ENCODE results near the gene TRABD2B. TPM values are rescaled to one million over a fixed set of nuclear protein-coding genes. Genes with fewer than 3 reads are reported as not detected.

The TRABD2B gene
- total RNA-seq, 1 donor from 2014 or later: 0.89 TPM

DNA sequence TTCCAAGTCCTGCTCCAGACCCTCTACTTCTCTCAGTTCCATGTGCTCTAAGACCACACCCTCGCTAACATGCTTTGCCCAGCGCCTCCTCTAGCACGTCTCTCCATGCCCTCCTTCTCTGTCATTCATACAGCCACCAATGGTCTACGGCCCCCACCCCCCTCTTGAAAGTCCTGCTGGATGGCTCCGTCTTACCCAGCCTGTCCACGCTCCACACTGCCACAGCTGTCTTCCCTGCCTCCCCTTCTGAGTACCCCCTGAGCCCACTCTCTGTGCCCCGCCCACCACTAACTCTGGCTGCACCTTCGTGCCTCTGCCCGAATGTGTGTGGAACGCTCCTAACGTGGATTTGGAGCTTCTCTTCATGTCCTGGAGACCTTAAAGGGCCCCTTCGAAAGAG, 244.6 kb downstream of the TRABD2B start:
- no peaks in the 10 kb centered on the region for H3K4me1 Mint-ChIP-seq (ENCODE audit: low read depth, unreplicated experiment)
- H3K36me3 Mint-ChIP-seq (ENCODE audit: low read depth, unreplicated experiment): no peaks in the 10 kb centered on the region
- no peaks in the 10 kb centered on the region for H4K20me1 ChIP-seq (ENCODE audit: insufficient read depth, low read length)
- no peak for DNase-seq (ENCODE audit: low read depth)
- no peak overlapping the region for H3K4me3 Mint-ChIP-seq (ENCODE audit: unreplicated experiment)
- no peaks in the 10 kb centered on the region for H3K9me3 Mint-ChIP-seq (ENCODE audit: unreplicated experiment)
- H3K27me3 ChIP-seq (ENCODE audit: insufficient read depth, low read length): no peaks in the 10 kb centered on the region
- H3K9ac ChIP-seq (ENCODE audit: low read length): no peak overlapping the region
- no peak overlapping the region for H3K4me3 ChIP-seq (ENCODE audit: insufficient read depth, low read depth, low read length)
- no peaks in the 10 kb centered on the region for H3K79me2 ChIP-seq (ENCODE audit: insufficient read depth, low read length)
- no peak overlapping the region for H3K27ac ChIP-seq (ENCODE audit: low read depth, low read length)
- FAIRE-seq: no peak
- no peaks in the 10 kb centered on the region for H3K4me1 ChIP-seq (ENCODE audit: insufficient read depth, low read length)
- H3K4me2 ChIP-seq (ENCODE audit: low read length): no peak overlapping the region
- TF ChIP-seq EZH2 (IDR thresholded peaks at IDR 0.05; ENCODE audit: insufficient read depth, low read length): no peak
- TF ChIP-seq CTCF (IDR thresholded peaks at IDR 0.05; ENCODE audit: insufficient read depth, low read depth, low read length): no peak
- H3K9me3 ChIP-seq (ENCODE audit: insufficient read depth, low read depth, low read length): no peaks in the 10 kb centered on the region
- H3K27me3 Mint-ChIP-seq (ENCODE audit: low read depth, unreplicated experiment): peaks cover 23% of the 10 kb centered on the region
- no peaks in the 10 kb centered on the region for H3K36me3 ChIP-seq (ENCODE audit: insufficient read depth, low read length)
- H3K27ac Mint-ChIP-seq (ENCODE audit: unreplicated experiment): no peak overlapping the region
- no peak overlapping the region for H2AFZ ChIP-seq (ENCODE audit: low read depth, low read length)

DNA sequence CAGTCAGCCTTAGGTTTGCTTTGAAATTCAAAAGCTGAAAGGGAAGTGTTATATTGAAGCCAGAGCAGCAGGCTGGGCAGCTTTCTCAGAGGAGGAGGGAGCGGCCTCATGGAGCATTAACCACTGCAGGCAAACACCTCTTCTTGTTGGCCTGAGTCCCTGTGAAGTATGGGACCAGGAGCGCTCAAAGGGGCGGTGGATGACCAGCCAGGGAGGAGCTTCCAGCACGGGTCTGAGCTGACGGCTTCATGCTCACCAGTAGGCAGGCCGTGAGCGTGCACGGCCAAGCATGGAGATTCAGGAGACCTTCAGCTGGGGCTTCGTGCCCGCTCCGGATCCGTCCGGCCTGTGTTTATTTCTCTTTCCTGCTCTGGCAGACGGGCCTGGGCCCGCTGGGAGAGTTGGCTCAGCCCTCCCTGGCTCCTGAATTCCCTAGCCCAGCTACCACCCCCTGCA, 245.2 kb downstream of the TRABD2B start:
- no peaks in the 10 kb centered on the region for H4K20me1 ChIP-seq (ENCODE audit: insufficient read depth, low read length)
- no peaks in the 10 kb centered on the region for H3K9me3 ChIP-seq (ENCODE audit: insufficient read depth, low read depth, low read length)
- H3K27me3 ChIP-seq (ENCODE audit: insufficient read depth, low read length): no peaks in the 10 kb centered on the region
- H2AFZ ChIP-seq (ENCODE audit: low read depth, low read length): no peak overlapping the region
- H3K27ac ChIP-seq (ENCODE audit: low read depth, low read length): no peak overlapping the region
- DNase-seq (ENCODE audit: low read depth) (no peak), FAIRE-seq (no peak)
- H3K27ac Mint-ChIP-seq (ENCODE audit: unreplicated experiment): no peak overlapping the region
- peaks cover 21% of the 10 kb centered on the region for H3K27me3 Mint-ChIP-seq (ENCODE audit: low read depth, unreplicated experiment)
- no peak overlapping the region for H3K4me3 ChIP-seq (ENCODE audit: insufficient read depth, low read depth, low read length)
- no peaks in the 10 kb centered on the region for H3K36me3 Mint-ChIP-seq (ENCODE audit: low read depth, unreplicated experiment)
- no peak for TF ChIP-seq CTCF (IDR thresholded peaks at IDR 0.05; ENCODE audit: insufficient read depth, low read depth, low read length)
- no peak for TF ChIP-seq EZH2 (IDR thresholded peaks at IDR 0.05; ENCODE audit: insufficient read depth, low read length)
- no peaks in the 10 kb centered on the region for H3K79me2 ChIP-seq (ENCODE audit: insufficient read depth, low read length)
- H3K4me2 ChIP-seq (ENCODE audit: low read length): no peak overlapping the region
- H3K36me3 ChIP-seq (ENCODE audit: insufficient read depth, low read length): no peaks in the 10 kb centered on the region
- H3K4me1 ChIP-seq (ENCODE audit: insufficient read depth, low read length): no peaks in the 10 kb centered on the region
- no peaks in the 10 kb centered on the region for H3K4me1 Mint-ChIP-seq (ENCODE audit: low read depth, unreplicated experiment)
- H3K4me3 Mint-ChIP-seq (ENCODE audit: unreplicated experiment): no peak overlapping the region
- no peaks in the 10 kb centered on the region for H3K9me3 Mint-ChIP-seq (ENCODE audit: unreplicated experiment)
- no peak overlapping the region for H3K9ac ChIP-seq (ENCODE audit: low read length)

DNA sequence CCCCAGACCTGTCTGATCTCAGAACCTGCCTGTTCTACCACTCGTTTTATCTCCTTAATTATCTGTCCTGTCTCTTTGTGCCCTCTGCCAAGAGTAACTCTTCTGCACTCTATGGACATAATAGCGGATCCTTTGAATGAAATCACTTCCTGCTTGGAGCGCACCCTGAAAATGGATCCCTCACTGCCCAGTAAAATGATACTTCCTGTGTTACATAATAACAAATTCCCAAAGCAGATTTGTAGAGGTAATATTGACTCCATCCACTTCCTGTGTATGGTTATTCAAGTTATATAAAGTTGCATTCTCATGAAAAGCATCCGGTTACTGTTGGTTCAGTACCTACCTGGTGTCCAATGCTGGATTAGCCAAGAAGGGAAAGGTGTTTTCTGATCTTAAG, 246.0 kb downstream of the TRABD2B start:
- H3K27ac Mint-ChIP-seq (ENCODE audit: unreplicated experiment): no peak overlapping the region
- no peak for DNase-seq (ENCODE audit: low read depth)
- no peaks in the 10 kb centered on the region for H3K4me1 Mint-ChIP-seq (ENCODE audit: low read depth, unreplicated experiment)
- Histone ChIP-seq H2AFZ (ENCODE audit: low read depth, low read length) (no peak overlapping the region), H3K27ac (ENCODE audit: low read depth, low read length) (no peak overlapping the region), H3K9me3 (ENCODE audit: insufficient read depth, low read depth, low read length) (no peaks in the 10 kb centered on the region), H3K4me2 (ENCODE audit: low read length) (no peak overlapping the region), H3K79me2 (ENCODE audit: insufficient read depth, low read length) (no peaks in the 10 kb centered on the region), H3K9ac (ENCODE audit: low read length) (no peak overlapping the region), H3K4me3 (ENCODE audit: insufficient read depth, low read depth, low read length) (no peak overlapping the region), H3K27me3 (ENCODE audit: insufficient read depth, low read length) (no peaks in the 10 kb centered on the region), H3K4me1 (ENCODE audit: insufficient read depth, low read length) (no peaks in the 10 kb centered on the region), H3K36me3 (ENCODE audit: insufficient read depth, low read length) (no peaks in the 10 kb centered on the region), H4K20me1 (ENCODE audit: insufficient read depth, low read length) (no peaks in the 10 kb centered on the region)
- H3K9me3 Mint-ChIP-seq (ENCODE audit: unreplicated experiment): no peaks in the 10 kb centered on the region
- FAIRE-seq: no peak
- H3K27me3 Mint-ChIP-seq (ENCODE audit: low read depth, unreplicated experiment): peaks cover 13% of the 10 kb centered on the region
- no peak overlapping the region for H3K4me3 Mint-ChIP-seq (ENCODE audit: unreplicated experiment)
- no peak for TF ChIP-seq CTCF (IDR thresholded peaks at IDR 0.05; ENCODE audit: insufficient read depth, low read depth, low read length)
- TF ChIP-seq EZH2 (IDR thresholded peaks at IDR 0.05; ENCODE audit: insufficient read depth, low read length): no peak
- H3K36me3 Mint-ChIP-seq (ENCODE audit: low read depth, unreplicated experiment): no peaks in the 10 kb centered on the region
